Erythroblast (primary cell): ENCODE data around the gene GSN.

Experiments
- GATA1 ChIP-seq: IDR thresholded peaks from 2 replicates; pipeline ENCODE4 v1.6.1; 2011; ENCODE audit warnings: low read depth, mild to moderate bottlenecking, control low read depth, low read length, moderate library complexity
- POLR2A ChIP-seq: IDR thresholded peaks from 2 replicates; pipeline ENCODE4 v1.6.1; 2011; ENCODE audit warnings: mild to moderate bottlenecking, low read length

DNA sequence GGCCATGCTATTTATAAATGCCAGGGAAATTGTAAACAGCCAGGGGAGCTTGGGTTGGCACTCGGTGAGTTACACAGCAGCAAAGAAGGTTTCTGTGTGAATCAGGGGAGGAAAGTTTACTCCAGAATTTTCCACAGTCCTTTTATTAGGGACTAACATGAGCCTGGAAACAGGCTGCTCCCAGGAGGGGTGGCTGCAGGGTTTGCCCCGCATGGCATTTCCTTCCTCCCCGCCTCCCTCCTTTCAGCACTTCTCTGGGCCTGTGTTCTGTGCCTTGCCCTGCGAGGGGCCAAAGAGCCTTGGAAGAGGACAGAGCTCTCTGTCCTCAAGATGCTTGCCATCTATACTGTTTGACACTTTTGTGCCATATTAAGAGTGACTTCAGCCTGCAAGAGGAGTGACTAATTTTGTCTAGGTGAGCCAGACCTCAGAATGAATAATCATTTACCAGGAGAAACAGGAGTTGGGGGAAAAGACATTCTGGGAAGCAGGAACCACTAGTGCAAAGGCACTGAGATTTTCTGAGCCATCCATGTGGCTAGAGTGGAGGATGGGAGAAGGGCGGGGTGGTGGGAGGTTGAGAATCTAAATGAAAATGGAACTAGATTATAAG lies 1.8 kb downstream of the GSN start:
- TF ChIP-seq POLR2A (no peak), GATA1 (no peak)
